ENCODE data around the gene C10orf62. TPM values are rescaled to one million over a fixed set of nuclear protein-coding genes. Genes with fewer than 3 reads are reported as not detected.
"Not testable (repeated sequence)": the region's sequence is repeated elsewhere in the genome, so short reads cannot be mapped to it uniquely, and the experiment has no call there.

Gene C10orf62, protein sequence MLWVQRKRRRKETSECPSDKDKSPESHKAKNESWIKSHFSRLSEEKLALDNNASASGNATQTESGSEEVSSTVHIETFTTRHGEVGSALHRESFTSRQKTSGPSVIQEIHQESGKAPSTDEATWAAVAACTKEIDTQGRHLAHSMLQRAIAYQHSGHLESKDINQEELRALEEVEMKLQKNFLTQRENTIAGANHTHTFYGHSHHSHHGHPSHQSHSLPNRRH
- polyA plus RNA-seq (ENCODE audit: insufficient read length in 4 of 4) = under 1 TPM; 0.27 to 0.90 (median 0.46) TPM

DNA sequence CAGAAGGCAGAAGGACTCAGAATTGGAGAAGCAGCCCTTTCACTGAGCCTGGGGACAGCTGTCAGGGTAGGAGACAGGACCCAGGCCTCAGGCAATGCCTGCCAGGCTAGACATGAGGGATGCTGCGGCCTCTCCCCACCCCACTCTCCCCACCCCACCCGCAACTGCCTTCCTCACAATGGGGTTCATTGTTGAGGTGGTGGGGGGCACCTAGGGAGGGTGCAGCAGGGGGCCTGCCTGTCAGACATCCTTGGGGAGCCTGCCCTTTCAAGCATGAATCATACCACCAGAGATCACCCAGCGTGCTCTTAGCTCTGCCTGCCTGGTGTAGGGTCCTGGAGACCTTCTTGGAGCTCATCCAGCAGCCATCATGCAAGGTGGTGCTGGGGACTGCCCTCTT is at the start of gene C10orf62:
Gene C10orf62, plus strand, starts transcription at position 243 of the 400 bp plus-strand sequence. CDS start 177 bp downstream, outside the sequence.
- DNase-seq (ENCODE audit: low read depth in 4 of 4, low spot score in 3 of 4) = no peak

DNA sequence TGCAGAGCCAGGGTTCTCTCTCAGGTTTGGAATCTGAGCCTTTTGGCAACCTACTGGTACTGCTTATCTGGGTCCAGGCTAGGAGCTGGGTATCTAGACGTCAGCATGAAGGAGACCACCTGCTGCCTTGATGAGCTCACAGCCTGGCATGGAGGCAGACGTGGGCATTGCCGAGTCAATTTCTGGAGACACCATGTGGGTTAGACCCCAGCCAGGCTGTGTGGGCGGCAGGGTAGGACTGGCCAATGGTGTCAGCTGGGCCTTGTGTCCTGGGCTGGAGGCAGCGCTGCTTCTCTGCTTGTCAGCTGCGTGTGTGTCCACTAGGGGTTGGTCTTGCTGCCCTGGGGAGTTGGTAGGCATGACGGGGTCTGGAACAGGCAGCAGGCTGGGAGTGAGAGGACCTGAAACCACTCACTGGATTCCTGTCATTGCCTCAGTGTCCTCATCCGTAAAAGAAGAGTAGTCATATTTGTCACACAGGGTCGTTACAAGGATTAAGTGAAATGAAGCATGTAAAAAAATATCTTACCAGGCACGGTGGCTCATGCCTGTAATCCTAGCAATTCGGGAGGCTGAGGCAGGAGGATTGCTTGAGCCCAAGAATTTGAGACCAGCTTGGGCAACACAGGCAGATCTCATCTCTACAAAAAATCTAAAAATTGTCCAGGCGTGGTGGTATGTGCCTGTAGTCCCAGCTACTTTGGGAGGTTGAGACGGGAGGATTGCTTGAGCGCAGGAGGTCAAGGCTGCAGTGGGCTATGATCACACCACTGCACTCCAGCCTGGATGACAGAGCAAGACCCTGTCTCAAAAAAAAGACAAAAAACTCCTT is 48.6 kb upstream of the C10orf62 start:
- no peak for DNase-seq (ENCODE audit: low read depth in 4 of 4, low spot score in 3 of 4)

DNA sequence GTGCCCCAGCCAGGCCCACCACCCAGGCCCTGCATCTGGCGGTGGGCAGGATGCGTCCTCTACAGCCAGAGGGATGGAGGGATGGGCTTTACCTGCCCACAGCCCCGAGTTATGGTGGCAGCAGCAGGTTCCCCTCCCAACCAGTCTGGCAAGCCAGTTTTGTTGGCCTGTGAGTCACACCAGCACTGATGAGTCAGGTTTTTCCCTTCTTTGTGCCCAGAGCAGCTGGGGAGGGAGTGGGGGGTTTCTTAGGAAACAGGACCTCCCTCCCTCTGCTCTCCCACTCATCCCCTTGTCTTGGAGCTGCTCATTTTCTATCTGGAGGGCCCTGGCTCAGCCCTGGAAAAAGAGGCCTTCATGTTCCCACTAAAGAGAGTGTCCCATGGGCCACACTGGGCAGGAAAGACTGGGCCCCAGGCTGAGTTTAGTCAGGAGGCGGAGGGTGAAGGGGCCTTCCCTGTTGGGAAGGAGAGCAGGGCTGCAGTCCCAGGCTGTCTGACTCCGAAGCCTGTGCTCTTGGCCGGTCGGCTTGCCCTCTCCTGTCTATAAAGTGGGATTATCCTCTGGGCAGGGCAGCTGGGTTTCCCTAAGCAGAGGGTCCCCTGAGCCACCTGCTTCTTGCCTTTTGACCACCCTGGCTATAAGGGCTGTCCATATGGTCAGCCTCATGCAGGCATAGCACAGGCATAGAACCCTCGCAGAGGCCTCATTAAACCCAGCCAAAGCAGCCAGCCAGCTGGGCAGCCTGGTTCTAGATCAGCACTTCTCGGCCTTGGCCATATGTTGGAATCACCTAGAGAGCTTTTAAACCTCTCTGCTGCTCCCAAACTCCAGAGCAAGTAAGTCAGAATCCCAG is 47.1 kb upstream of the C10orf62 start:
- no peak for DNase-seq (ENCODE audit: low read depth in 4 of 4, low spot score in 3 of 4)

DNA sequence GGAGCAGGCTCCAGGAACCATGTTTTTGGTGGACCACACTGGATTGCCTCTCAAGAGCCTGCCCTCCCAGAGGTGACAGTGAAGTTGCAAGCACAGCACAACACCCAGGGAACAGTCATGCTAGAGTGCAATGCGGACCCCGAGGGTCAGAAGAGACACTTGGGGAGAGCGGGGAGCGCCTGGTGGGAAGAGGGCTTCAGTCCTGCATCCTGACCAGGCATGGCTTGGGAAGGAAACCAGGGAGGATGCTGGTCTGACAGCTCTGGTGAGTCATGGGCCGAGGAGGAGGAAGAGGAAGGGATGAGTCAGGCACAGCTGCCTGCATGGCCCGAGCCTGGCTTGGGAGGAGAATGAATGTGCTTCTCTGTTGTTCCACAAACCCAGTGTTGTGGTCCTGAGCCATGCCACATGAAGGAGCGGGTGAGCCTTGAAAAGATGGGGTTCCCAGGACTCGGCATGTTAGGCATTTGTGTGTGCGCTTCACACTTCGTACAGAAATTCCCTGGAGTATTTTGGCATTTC is 46.4 kb upstream of the C10orf62 start:
- no peak for DNase-seq (ENCODE audit: low read depth in 4 of 4, low spot score in 3 of 4)

DNA sequence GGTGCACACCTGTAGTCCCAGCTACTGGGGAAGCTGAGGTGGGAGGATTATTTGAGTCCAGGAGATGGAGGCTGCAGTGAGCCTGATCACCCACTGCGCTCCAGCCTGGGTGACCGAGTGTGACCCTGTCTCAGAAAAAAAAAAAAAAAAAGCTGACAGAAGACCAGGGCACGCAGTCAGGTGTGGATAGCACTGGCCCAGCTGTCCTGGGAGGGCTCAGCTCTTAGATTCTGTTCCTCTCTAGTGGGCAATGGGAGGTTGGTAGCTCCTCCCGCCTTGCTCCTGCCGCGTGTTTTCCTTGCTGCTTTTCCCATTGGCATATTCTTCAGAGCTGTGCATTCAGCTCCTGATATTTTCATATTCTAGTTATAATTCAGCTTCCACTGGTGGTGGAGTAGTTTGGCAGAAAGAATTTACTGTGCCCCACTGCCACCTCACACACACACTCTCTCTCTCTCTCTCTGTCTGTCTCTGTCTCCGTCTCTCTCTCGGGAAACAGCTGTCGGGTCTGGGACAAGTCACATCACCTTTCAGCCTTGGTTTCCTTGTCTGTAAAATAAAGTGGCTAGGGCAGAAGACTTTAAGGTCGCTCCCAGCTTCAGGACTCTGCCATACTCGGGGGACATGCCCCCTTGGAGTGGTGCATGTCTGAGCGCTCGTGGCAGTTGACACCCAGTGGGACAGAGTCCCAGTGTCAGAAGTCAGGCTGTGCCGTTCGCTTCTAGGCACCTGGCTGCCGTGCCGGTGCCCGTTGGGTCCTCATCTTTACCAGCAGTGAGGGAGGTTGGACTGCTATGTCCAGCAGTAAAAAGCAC is 42.9 kb upstream of the C10orf62 start:
- DNase-seq (ENCODE audit: low read depth in 4 of 4, low spot score in 3 of 4) = no peak

DNA sequence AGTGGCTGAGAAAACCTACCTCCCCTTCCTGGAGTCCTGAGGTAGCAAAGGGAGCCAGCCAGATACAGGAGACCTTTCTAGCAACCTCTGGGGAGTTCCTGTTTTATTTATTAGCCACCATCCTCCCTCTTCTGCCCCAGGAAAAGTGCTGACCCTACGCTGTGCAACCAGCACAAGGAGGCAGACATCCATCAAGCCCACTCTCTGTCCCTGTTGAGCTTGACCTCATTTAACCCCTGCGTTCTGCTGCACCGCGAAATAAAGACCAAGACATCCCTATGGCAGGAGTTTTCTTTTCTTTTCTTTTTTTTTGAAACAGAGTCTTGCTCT is 42.3 kb upstream of the C10orf62 start:
- DNase-seq (ENCODE audit: low read depth in 4 of 4, low spot score in 3 of 4) = no peak

DNA sequence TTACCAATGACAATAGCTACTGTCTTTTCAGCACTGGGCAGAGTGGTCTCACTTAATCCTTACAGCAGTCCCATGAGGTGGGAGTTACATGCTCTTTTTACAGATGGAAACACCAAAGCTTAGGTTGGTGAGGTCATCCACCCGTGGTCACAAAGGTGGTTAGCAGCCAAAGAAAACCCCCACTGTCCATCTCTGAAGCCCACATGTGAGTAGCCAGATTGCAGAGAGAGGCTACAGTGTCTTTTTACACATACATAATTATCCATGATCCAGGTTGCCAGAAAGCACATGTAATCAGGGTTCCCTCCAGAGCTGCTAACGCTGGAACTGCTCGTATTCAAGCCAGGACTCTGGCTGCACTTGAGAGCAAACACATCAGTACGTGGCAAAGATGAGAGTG is 41.6 kb upstream of the C10orf62 start:
- DNase-seq (ENCODE audit: low read depth in 4 of 4, low spot score in 3 of 4) = no peak

DNA sequence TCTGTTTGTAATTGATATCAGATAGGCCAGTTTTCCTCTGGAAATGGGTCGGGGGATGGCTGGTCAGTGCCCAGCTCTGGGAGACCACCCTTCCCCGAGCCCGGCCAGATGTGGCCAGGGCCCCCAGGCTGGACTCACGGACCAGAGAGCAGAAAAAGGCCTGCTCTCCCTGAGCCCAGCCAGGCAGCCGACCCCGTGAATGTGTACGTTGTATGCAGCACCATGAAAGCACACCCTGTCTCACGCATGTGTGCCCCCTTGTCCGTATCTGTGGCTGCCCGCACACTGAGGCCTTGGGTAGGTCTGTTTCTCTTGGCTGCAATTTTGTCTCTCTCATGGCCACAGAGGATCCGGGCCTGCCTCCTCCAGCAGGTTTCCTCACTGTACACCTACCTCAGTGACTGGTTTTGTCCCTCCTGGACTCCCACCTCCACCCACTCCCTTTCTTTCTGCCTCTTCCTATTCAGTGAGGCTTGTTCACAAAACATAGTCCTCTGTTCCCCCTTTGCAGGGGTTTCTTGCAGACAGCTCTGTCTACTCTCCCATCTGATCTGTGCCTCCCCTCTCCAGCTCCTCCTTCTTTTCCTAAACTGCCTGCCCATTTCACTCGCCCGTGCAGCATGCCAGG is 40.6 kb upstream of the C10orf62 start:
- DNase-seq (ENCODE audit: low read depth in 4 of 4, low spot score in 3 of 4) = no peak

DNA sequence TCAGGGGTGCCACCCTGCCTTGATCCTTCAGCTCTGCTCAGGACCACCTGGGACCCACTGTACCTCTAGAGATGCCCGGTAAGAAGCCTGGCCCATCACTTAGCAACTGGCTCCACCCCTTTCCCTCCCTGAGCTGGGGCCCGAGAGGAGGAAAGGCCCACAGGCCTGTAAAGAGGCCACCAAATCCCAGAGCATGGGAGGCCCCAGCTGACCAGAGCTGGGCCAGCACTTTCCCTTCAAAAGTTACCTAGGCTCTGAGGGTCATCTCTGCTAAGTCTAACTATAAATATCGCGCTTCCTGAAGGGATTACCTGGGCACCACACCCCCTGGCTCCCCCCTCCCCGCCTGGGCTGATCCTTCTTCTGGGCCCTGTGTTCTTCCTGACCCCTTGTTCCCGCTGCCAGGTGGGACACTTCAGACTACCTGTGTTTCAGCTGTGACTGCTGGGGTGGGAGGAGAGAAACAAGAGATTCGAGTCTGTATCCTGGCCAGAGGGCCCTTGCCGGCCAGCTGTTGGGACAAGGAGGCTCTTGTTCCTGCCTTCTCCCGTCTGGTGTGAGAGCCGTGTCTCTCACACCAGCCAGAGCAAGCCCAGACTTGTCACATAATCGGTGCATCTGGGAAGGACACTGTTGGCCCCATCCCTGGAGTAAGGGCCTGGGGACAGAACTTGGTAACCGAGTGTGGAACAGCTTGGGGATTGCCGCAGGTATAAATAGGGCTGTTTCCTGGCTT is 39.8 kb upstream of the C10orf62 start:
- no peak for DNase-seq (ENCODE audit: low read depth in 4 of 4, low spot score in 3 of 4)

DNA sequence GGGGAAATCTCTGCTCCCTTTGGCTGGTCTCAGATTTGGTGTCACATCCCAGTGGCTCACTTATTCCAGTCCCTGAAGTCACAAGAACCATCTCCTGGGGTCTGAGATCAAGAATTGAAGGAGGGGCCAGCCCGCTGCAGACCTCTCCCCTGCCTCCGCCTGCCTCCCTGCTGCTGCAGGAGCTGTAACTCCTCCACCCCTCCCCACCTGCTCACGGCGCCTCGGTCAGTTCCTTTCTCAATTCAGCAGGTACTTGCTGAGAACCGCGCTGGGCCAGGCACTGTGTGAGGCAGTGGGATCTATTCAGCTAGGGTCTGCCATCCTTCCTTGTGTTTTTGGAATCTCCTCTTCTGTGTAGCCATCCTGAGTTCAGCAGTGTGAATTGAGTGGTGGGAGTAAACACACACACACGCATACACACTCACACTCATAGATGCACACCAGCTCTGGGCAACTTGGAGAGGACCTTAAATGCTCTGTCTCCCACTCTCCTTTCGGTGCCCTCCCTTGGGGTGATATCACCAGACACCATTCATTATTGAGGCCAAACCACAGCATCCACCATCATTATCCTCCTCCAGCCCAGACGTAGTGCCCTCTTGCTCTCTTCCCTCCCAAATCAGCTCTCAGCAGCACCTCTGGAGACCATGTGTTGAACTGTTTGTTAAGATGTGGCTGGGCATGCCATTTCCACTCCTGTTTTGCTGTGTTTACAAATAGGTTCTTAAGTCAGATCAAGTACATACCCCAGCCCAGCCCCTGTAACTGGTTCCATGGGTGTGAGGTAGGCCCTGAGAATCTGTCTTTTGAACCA is 39.0 kb upstream of the C10orf62 start:
- DNase-seq (ENCODE audit: low read depth in 4 of 4, low spot score in 3 of 4) = no peak

DNA sequence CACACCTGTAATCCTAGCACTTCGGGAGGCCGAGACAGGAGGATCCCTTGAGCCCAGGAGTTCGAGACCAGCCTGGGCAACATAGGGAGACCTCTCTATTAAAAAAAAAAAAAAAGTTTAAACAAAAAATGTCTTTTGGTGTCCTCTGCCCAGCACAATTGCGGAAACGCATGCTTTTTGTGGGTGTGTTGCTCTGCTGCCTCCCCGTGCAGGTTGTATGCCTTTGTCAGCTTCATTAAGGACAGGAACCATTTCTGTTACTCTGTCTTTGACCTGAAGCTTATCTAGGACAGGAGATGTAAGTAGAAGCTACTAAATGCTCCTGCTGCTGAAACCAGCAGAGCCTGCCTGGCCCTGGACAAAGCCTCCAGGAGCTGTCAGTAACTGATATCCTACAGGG is 38.2 kb upstream of the C10orf62 start:
- no peak for DNase-seq (ENCODE audit: low read depth in 4 of 4, low spot score in 3 of 4)

DNA sequence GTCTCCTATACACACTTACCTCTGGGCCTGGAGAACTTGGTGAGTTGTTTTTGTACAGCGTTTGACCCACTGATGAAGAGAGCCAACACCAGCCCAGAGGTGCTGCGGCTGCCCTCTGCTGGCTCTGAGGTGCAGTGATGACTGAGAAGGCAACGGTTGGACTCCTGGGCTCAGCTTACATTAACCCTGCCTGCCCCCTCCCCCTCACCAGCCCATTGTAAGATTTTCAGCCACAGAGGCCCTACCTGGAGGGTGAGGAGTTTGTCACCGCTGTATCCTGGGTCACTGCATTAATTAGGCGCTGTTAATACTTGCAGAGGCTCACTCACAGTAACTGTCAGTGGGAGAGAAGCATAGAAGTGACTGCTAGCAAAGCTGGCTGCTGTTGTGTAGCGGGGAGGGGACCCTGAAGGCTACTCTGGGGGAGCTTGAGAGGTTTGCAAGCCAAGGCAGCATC is 35.9 kb upstream of the C10orf62 start:
- no peak for DNase-seq (ENCODE audit: low read depth in 4 of 4, low spot score in 3 of 4)

DNA sequence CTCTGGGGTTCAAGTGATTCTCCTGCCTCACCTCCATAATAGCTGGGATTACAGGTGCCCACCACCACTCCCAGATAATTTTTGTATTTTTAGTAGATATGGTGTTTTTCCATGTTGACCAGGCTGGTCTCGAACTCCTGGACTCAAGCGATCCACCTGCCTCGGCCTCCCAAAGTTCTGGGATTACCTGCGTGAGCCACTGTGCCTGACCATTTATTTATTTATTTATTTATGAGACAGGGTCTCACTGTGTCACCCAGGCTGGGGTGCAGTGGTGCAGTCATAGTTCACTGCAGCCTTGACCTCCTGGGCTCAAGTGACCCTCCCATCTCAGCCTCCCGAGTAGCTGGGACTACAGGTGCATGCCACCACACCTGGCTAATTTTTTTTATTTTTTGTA is 35.2 kb upstream of the C10orf62 start:
- DNase-seq (ENCODE audit: low read depth in 4 of 4, low spot score in 3 of 4) = not testable (repeated sequence)

DNA sequence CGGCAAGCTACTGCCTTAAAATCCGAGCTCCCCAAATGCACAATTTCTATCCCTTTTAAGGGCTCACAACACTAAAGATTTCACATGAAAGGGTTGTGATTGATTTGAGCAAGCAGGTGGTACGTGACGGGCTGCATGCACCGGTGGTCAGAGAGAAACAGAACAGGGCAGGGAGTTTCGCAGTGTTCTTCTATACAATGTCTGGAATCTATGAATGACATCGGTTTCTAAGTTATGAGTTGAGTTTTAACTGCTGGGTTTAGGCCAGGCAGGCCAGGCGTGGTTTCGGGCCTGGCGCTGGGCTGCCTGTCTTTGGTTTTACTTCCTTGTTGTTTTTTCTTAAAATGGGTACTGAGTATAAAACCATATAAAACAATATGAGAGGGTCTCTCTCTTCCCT is 34.0 kb upstream of the C10orf62 start:
- DNase-seq (ENCODE audit: low read depth in 4 of 4, low spot score in 3 of 4) = not testable (repeated sequence)

DNA sequence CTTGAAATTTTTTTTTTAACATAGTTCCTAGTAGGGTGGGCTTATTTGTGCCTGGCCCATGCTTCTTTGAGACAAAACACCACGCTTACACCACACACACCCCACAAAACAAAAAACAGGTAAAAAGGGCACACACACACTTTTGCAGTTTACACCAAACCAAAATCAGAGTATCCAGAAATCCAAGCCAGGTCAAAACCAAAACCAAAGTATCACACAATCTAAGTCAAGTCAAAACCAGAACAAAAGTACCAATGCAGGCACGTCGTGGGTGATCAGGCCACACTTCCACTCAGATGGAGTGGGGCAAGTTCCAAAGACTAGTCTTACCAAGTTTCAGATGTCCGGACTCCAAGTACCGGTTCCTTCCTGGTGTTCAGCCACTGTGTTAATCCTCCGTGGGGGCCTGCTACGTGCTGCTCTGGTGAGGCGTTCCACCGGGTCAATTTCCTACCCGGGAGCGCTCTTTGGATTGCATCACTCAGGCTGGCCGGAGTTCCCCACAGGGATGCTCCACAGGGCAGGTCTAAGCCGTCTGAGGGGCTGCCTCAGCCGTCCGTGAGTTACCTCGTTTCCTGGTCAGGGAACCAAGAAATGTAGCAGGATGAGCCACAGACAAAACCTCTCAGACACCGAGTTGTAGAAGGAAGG is 28.7 kb upstream of the C10orf62 start:
- not testable (repeated sequence) for DNase-seq (ENCODE audit: low read depth in 4 of 4, low spot score in 3 of 4)

DNA sequence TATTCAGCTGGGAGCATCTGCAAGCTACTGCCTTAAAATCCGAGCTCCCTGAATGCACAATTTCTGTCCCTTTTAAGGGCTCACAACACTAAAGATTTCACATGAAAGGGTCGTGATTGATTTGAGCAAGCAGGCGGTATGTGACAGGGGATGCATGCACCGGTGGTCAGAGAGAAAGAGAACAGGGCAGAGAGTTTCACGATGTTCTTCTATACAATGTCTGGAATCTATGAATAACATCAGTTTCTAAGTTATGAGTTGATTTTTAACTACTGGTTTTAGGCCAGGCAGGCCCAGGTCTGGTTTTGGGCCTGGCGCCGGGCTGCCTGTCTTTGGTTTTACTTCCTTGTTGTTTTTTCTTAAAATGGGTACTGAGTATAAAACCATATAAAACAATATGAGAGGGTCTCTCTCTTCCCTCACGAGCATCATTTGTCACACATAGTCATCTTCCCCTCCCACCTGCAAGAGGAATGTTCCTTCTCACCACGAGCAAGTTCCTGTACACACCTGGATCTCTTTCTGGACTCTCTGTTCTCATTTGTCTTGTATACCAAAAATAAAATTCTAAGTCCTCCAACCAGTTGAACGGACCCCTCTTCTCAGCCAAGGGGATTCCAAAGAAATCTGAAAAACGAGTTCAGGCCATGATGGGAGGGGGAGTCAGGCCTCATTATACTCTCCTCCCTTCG is 28.0 kb upstream of the C10orf62 start:
- DNase-seq (ENCODE audit: low read depth in 4 of 4, low spot score in 3 of 4) = not testable (repeated sequence)

DNA sequence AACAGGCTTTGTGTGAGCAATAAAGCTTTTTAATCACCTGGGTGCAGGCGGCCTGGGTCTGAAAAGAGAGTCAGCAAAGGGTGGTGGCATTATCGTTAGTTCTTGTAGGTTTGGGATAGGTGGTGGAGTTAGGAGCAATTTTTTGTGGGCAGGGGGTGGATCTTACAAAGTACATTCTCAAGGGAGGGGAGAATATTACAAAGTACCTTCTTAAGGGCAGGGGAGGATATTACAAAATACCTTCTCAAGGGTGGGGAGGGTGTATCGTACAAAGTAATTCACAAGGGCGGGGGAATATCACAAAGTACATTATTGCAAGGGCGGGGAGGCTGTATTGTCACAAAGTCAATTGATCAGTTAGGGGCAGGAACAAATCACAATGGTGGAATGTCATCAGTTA is 27.2 kb upstream of the C10orf62 start:
- not testable (repeated sequence) for DNase-seq (ENCODE audit: low read depth in 4 of 4, low spot score in 3 of 4)
